HG03565 (cell line): Measurements from ENCODE around the gene PNMA1.

Experiments used
- ATAC-seq: cut with Tn5 transposase; IDR thresholded peaks from one replicate; pipeline ENCODE4 v1.9.1; 2021; ENCODE audit warnings: mild to moderate bottlenecking, moderate library complexity; ENCODE audit not compliant: unreplicated experiment

The PNMA1 gene

GRCh38 chr14:73739174-73739898, 25.2 kb upstream of the PNMA1 start:
- no peak for ATAC-seq

GRCh38 chr14:73738518-73739173, 24.5 kb upstream of the PNMA1 start:
- ATAC-seq: no peak

- ATAC-seq: no peak
These were observed 22.7 kb upstream of the PNMA1 start for GRCh38 chr14:73736842-73737241.

- ATAC-seq: no peak
These were observed 17.8 kb upstream of the PNMA1 start for GRCh38 chr14:73732006-73732405.

GRCh38 chr14:73731111-73731510, 16.9 kb upstream of the PNMA1 start:
- no peak for ATAC-seq

GRCh38 chr14:73729556-73730265, 15.5 kb upstream of the PNMA1 start:
- no peak for ATAC-seq

GRCh38 chr14:73728717-73729330, 14.6 kb upstream of the PNMA1 start:
- no peak for ATAC-seq

GRCh38 chr14:73727166-73727565, 13.0 kb upstream of the PNMA1 start:
- ATAC-seq: no peak

GRCh38 chr14:73726025-73726961, 12.1 kb upstream of the PNMA1 start:
- ATAC-seq: no peak

- ATAC-seq: no peak
These were observed 11.2 kb upstream of the PNMA1 start for GRCh38 chr14:73725116-73726024.

- ATAC-seq: no peak
These were observed 10.5 kb upstream of the PNMA1 start for GRCh38 chr14:73724696-73725095.

GRCh38 chr14:73723797-73724661, 9.8 kb upstream of the PNMA1 start:
- no peak for ATAC-seq

GRCh38 chr14:73723406-73723796, 9.2 kb upstream of the PNMA1 start:
- ATAC-seq: no peak

GRCh38 chr14:73722581-73722980, 8.4 kb upstream of the PNMA1 start:
- ATAC-seq: no peak

GRCh38 chr14:73721101-73721821, 7.1 kb upstream of the PNMA1 start:
- ATAC-seq: no peak

- ATAC-seq: no peak
These were observed 6.5 kb upstream of the PNMA1 start for GRCh38 chr14:73720636-73721035.

GRCh38 chr14:73719791-73720190, 5.6 kb upstream of the PNMA1 start:
- no peak for ATAC-seq

- no peak for ATAC-seq
These were observed 5.2 kb upstream of the PNMA1 start for GRCh38 chr14:73719361-73719760.
